ENCODE measurements around the gene SPATC1L.

SPATC1L gene

GRCh38 chr21:46118316-46119143 lies 65.7 kb downstream of the SPATC1L start:
- DNase-seq = no peak

DNA sequence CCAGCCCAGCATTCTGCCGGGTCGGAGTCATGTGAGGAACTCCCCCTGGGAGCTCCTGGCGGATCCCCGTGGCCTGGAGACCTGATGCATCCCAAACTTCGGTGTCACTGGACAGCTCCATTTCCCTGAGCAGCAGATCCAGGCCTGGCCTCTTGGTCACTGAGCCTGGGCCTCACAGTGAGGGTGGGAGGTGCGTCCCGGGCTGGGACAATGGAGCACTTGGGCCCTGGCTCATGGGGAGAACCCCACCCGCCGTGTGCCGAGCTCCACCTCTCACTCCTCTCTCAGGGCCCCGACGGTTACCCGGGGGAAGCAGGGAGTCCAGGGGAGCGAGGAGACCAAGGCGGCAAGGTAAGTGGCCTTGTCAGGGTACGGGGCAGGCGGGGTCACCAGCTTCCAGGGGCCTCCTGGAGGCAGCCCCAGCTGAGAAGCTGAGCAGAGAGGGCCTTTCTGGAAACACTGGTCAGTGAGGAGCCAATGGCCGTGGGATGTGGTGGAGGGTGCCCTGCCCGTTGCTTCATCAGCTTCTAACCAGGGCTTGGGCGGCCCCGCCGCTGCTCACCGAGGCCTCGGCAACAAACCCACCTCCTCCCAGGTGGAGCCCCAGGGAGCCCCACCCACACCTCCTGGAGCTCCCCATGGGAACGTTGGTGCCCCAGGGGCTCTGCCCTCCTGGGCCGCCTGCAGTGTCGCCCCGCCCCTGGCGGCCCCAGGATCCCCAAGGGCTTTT lies 66.5 kb downstream of the SPATC1L start:
- no peak for DNase-seq

GRCh38 chr21:46116776-46117585 lies 67.3 kb downstream of the SPATC1L start:
- DNase-seq = no peak

GRCh38 chr21:46116189-46116775 lies 68.0 kb downstream of the SPATC1L start:
- DNase-seq = no peak

- DNase-seq = no peak
Observed at GRCh38 chr21:46115441-46116188, 68.6 kb downstream of the SPATC1L start.

- DNase-seq = no peak
Observed at GRCh38 chr21:46114963-46115362, 69.3 kb downstream of the SPATC1L start.

DNA sequence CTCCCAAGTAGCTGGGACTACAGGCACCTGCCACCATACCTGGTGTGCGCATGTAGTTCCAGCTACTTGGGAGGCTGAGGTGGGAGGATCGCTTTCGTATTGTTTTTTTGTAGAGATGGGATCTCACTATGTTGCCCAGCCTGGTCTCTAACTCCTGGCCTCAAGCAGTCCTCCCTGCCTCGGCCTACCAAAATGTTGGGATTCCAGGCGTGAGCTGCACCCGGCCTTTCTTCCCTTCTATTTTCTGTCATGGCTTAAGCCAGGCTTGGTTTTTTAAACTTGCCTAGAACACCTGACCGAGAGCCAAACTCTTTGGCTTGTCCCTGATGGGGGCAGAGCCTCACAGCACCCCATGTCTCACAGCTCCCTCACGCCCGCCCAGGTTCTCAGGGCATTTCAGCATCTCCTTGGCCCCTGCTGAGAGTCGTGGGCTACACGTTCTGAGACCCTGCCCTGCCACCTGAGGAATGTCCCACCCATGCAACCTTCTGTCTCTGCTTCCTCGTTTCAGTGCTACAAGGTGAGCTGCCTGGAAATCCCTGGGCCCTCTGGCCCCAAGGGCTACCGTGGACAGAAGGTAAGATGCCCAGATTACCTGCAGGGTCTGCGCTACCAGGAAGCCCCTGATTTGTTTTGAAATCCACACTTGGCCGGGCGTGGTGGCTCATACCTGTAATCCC lies 70.6 kb downstream of the SPATC1L start:
- DNase-seq = no peak

- DNase-seq = no peak
Observed at GRCh38 chr21:46112725-46113215, 71.5 kb downstream of the SPATC1L start.

DNA sequence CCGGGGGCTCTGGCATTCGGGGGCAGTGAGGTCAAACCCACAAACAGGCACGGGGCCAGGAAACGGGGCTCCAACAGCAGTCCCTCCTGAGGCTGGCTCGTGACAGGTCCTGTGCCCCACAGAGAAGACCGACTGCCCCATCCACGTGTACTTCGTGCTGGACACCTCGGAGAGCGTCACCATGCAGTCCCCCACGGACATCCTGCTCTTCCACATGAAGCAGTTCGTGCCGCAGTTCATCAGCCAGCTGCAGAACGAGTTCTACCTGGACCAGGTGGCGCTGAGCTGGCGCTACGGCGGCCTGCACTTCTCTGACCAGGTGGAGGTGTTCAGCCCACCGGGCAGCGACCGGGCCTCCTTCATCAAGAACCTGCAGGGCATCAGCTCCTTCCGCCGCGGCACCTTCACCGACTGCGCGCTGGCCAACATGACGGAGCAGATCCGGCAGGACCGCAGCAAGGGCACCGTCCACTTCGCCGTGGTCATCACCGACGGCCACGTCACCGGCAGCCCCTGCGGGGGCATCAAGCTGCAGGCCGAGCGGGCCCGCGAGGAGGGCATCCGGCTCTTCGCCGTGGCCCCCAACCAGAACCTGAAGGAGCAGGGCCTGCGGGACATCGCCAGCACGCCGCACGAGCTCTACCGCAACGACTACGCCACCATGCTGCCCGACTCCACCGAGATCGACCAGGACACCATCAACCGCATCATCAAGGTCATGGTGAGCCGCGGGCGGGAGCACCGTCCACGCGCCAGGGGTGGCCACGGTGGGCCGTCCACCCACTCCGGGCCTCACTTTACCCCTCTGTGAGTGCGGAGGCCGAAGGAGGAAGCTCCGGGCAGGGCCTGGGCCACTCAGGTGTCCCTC lies 72.2 kb downstream of the SPATC1L start:
- DNase-seq = no peak

DNA sequence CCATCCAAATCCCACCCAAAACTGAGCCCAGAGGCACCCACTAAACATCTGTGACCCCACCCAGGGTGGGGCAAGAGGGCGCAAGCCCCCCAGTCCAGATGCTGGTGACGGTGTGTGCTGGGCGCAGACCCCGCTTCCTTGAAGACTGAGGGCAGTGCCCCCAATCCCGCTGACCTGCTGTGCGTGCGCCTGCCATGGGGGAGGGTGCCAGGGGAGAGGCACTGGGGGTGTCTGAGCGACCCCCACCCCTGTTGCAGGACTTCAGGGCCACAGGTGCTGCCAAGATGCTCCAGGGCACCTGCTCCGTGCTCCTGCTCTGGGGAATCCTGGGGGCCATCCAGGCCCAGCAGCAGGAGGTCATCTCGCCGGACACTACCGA lies 73.1 kb downstream of the SPATC1L start:
- DNase-seq = no peak

Data from RPMI8226 (cell line).